Hepatic stellate cell (primary cell): ENCODE results near the gene LAMA5.

ENCODE experiments used
- DNase-seq: peaks from one replicate; pipeline ENCODE4 v3.0.0; 2011; ENCODE audit warnings: low spot score

The LAMA5 gene

GRCh38 chr20:62300319-62300718, 66.8 kb downstream of the LAMA5 start:
- no peak for DNase-seq

- DNase-seq, result no peak
Observed at GRCh38 chr20:62299666-62300236, 67.4 kb downstream of the LAMA5 start.

GRCh38 chr20:62298577-62299249, 68.4 kb downstream of the LAMA5 start:
- no peak for DNase-seq

- DNase-seq, result no peak
Observed at GRCh38 chr20:62297449-62298227, 69.5 kb downstream of the LAMA5 start.

GRCh38 chr20:62296724-62297448, 70.2 kb downstream of the LAMA5 start:
- no peak for DNase-seq

GRCh38 chr20:62294516-62294915, 72.6 kb downstream of the LAMA5 start:
- DNase-seq, result no peak

GRCh38 chr20:62293946-62294345, 73.2 kb downstream of the LAMA5 start:
- no peak for DNase-seq

GRCh38 chr20:62293111-62293784, 73.9 kb downstream of the LAMA5 start:
- DNase-seq, result no peak

- DNase-seq, result no peak
Observed at GRCh38 chr20:62292108-62292507, 75.0 kb downstream of the LAMA5 start.

- DNase-seq, result no peak
Observed at GRCh38 chr20:62291251-62292066, 75.7 kb downstream of the LAMA5 start.

- DNase-seq, result no peak
Observed at GRCh38 chr20:62289898-62290297, 77.2 kb downstream of the LAMA5 start.

GRCh38 chr20:62289131-62289530, 78.0 kb downstream of the LAMA5 start:
- no peak for DNase-seq

- no peak for DNase-seq
Observed at GRCh38 chr20:62288535-62289105, 78.5 kb downstream of the LAMA5 start.

GRCh38 chr20:62287759-62288534, 79.2 kb downstream of the LAMA5 start:
- DNase-seq, result no peak

GRCh38 chr20:62287129-62287528, 80.0 kb downstream of the LAMA5 start:
- DNase-seq, result no peak

- no peak for DNase-seq
Observed at GRCh38 chr20:62286493-62287064, 80.5 kb downstream of the LAMA5 start.

- no peak for DNase-seq
Observed at GRCh38 chr20:62285722-62286121, 81.4 kb downstream of the LAMA5 start.

GRCh38 chr20:62285151-62285550, 82.0 kb downstream of the LAMA5 start:
- DNase-seq, result no peak

- no peak for DNase-seq
Observed at GRCh38 chr20:62284448-62284847, 82.7 kb downstream of the LAMA5 start.
